Sigmoid colon (tissue), 4 donors: ENCODE data around the gene KCNJ4.

Experiments used
- CTCF ChIP-seq, 4 experiments: fragments of 450-650 bp in 3 of 4; fragments of 200-600 bp in 1 of 4; IDR thresholded peaks; one replicate each; pipeline ENCODE4 v1.5.1; 2016 to 2019; ENCODE audit warnings: antibody characterized with exemption in 4 of 4, mild to moderate bottlenecking in 3 of 4, moderate library complexity in 2 of 4
- POLR2A ChIP-seq, 2 donors: fragments of 450-650 bp; IDR thresholded peaks; one replicate each; pipeline ENCODE4 v1.6.1; 2016; ENCODE audit warnings: antibody characterized with exemption in 2 of 2, mild to moderate bottlenecking in 2 of 2, moderate library complexity in 2 of 2
- POLR2AphosphoS5 ChIP-seq, 4 donors: sonication (generic); formaldehyde crosslinking; IDR thresholded peaks; one replicate each; pipeline ENCODE4 v1.6.1; 2017; ENCODE audit warnings: antibody characterized with exemption in 4 of 4

GRCh38 chr22:38456841-38457699 is 2.1 kb upstream of the KCNJ4 start:
- TF ChIP-seq CTCF (IDR thresholded peaks at IDR 0.05) (no peak), POLR2A (IDR thresholded peaks at IDR 0.05) (no peak), POLR2AphosphoS5 (IDR thresholded peaks at IDR 0.05) (no peak)
